H9 (cell line): ENCODE results near the gene ZBTB8OS. TPM values are rescaled to one million over a fixed set of nuclear protein-coding genes. Genes with fewer than 3 reads are reported as not detected.
A peak's percentile ranks its signal among the peaks of the same experiment; 100 is the strongest.
"Not testable (repeated sequence)": the region's sequence is repeated elsewhere in the genome, so short reads cannot be mapped to it uniquely, and the experiment has no call there.

ENCODE experiments used
- DNase-seq: peaks from one replicate; pipeline ENCODE4 v3.0.0-alpha.2; 2017
- H2AFZ ChIP-seq: one replicate; pipeline ENCODE4 v1.6.1; 2013; ENCODE audit warnings: mild to moderate bottlenecking, low read length, control low read depth, moderate library complexity
- H2AK5ac ChIP-seq: 2 replicates; pipeline ENCODE4 v1.6.1; 2013; ENCODE audit warnings: low read length, control low read depth, mixed read lengths; ENCODE audit not compliant: insufficient read length
- H2BK120ac ChIP-seq: one replicate; pipeline ENCODE4 v1.6.1; 2013; ENCODE audit warnings: low read depth, mild to moderate bottlenecking, low read length, control low read depth, inconsistent platforms; ENCODE audit not compliant: poor library complexity, severe bottlenecking
- H2BK12ac ChIP-seq: 2 replicates; pipeline ENCODE4 v1.6.1; 2013; ENCODE audit warnings: low read length, control low read depth, mixed read lengths, low read depth; ENCODE audit not compliant: insufficient read length
- H2BK15ac ChIP-seq: 2 replicates; pipeline ENCODE4 v1.6.1; 2013; ENCODE audit warnings: low read depth, low read length, control low read depth
- H2BK20ac ChIP-seq: one replicate; pipeline ENCODE4 v1.6.1; 2013; ENCODE audit warnings: low read depth, mild to moderate bottlenecking, low read length, control low read depth, inconsistent platforms; ENCODE audit not compliant: poor library complexity, severe bottlenecking
- H2BK5ac ChIP-seq: 2 replicates; pipeline ENCODE4 v1.6.1; 2013; ENCODE audit warnings: low read length, control low read depth, mixed read lengths; ENCODE audit not compliant: insufficient read length
- H3K14ac ChIP-seq: 2 replicates; pipeline ENCODE4 v1.6.1; 2013; ENCODE audit warnings: low read length, control low read depth; ENCODE audit not compliant: insufficient read depth
- H3K18ac ChIP-seq: 2 replicates; pipeline ENCODE4 v1.6.1; 2013; ENCODE audit warnings: low read depth, mild to moderate bottlenecking, mixed read lengths, low read length, control low read depth; ENCODE audit not compliant: insufficient read length
- H3K23ac ChIP-seq: 2 replicates; pipeline ENCODE4 v1.6.1; 2013; ENCODE audit warnings: low read length, control low read depth, mixed read lengths, low read depth; ENCODE audit not compliant: insufficient read length
- H3K23me2 ChIP-seq: 2 replicates; pipeline ENCODE4 v1.6.1; 2013; ENCODE audit warnings: low read depth, mild to moderate bottlenecking, mixed read lengths, low read length, control low read depth; ENCODE audit not compliant: insufficient read length, poor library complexity, severe bottlenecking
- H3K27ac ChIP-seq: 2 replicates; pipeline ENCODE4 v1.5.1; 2013; ENCODE audit warnings: low read length, control low read depth, mixed read lengths, low read depth; ENCODE audit not compliant: insufficient read length
- H3K27me3 ChIP-seq: 2 replicates; pipeline ENCODE4 v1.6.1; 2013; ENCODE audit warnings: low read length, control low read depth, inconsistent platforms; ENCODE audit not compliant: insufficient read depth
- H3K4ac ChIP-seq: 2 replicates; pipeline ENCODE4 v1.6.1; 2013; ENCODE audit warnings: low read depth, mild to moderate bottlenecking, control low read depth, inconsistent platforms, low read length, moderate library complexity
- H3K4me1 ChIP-seq: 2 replicates; pipeline ENCODE4 v1.6.1; 2013; ENCODE audit warnings: low read length, control low read depth, inconsistent platforms; ENCODE audit not compliant: insufficient read depth
- H3K4me2 ChIP-seq: 2 replicates; pipeline ENCODE4 v1.6.1; 2013; ENCODE audit warnings: low read length, control low read depth, mixed read lengths; ENCODE audit not compliant: insufficient read length, insufficient read depth
- H3K56ac ChIP-seq: 2 replicates; pipeline ENCODE4 v1.6.1; 2013; ENCODE audit warnings: low read depth, mild to moderate bottlenecking, mixed read lengths, low read length, control low read depth; ENCODE audit not compliant: insufficient read length
- H3K79me1 ChIP-seq: 2 replicates; pipeline ENCODE4 v1.6.1; 2013; ENCODE audit warnings: low read depth, mild to moderate bottlenecking, moderate library complexity, low read length, control low read depth, inconsistent platforms; ENCODE audit not compliant: insufficient read depth, poor library complexity, severe bottlenecking
- H3K79me2 ChIP-seq: 2 replicates; pipeline ENCODE4 v1.6.1; 2013; ENCODE audit warnings: low read length, control low read depth, inconsistent platforms; ENCODE audit not compliant: insufficient read depth
- H3K9ac ChIP-seq: 2 replicates; pipeline ENCODE4 v1.6.1; 2013; ENCODE audit warnings: low read length, control low read depth, mixed read lengths; ENCODE audit not compliant: insufficient read length; ENCODE audit errors: extremely low read depth
- H3K9me3 ChIP-seq: one replicate; pipeline ENCODE4 v1.6.1; 2013; ENCODE audit warnings: low read depth, low read length, inconsistent platforms; ENCODE audit not compliant: control insufficient read depth
- H3T11ph ChIP-seq: one replicate; pipeline ENCODE4 v1.6.1; 2013; ENCODE audit warnings: mild to moderate bottlenecking, low read length, control low read depth, inconsistent platforms
- H4K20me1 ChIP-seq: one replicate; pipeline ENCODE4 v1.6.1; 2013; ENCODE audit not compliant: control insufficient read depth, insufficient read length, insufficient read depth
- H4K5ac ChIP-seq: 2 replicates; pipeline ENCODE4 v1.6.1; 2013; ENCODE audit warnings: low read depth, mild to moderate bottlenecking, mixed read lengths, low read length, control low read depth; ENCODE audit not compliant: insufficient read length
- H4K8ac ChIP-seq: replicated peaks from 2 replicates; pipeline ENCODE4 v1.6.1; 2013; ENCODE audit warnings: low read length, control low read depth, mixed read lengths, low read depth; ENCODE audit not compliant: insufficient read length
- H4K91ac ChIP-seq: 2 replicates; pipeline ENCODE4 v1.6.1; 2013; ENCODE audit warnings: low read depth, mild to moderate bottlenecking, moderate library complexity, mixed read lengths, low read length, control low read depth; ENCODE audit not compliant: insufficient read length
- H3K27ac Mint-ChIP-seq, 3 experiments: 2 replicates in 2 of 3; 3 replicates in 1 of 3; pipeline ENCODE4 v1.8.0; 2020 to 2021; ENCODE audit warnings: mixed read lengths in 3 of 3, mild to moderate bottlenecking in 1 of 3, moderate library complexity in 1 of 3
- H3K27me3 Mint-ChIP-seq: 2 replicates; pipeline ENCODE4 v1.8.0; 2021; ENCODE audit warnings: low read depth, mild to moderate bottlenecking, moderate library complexity, mixed read lengths
- H3K36me3 Mint-ChIP-seq, 3 experiments: 2 replicates in 2 of 3; 3 replicates in 1 of 3; pipeline ENCODE4 v1.8.0; 2020 to 2021; ENCODE audit warnings: low read depth in 3 of 3, mixed read lengths in 3 of 3; ENCODE audit not compliant: insufficient read depth in 1 of 3
- H3K4me1 Mint-ChIP-seq, 2 experiments: 2 replicates each; pipeline ENCODE4 v1.8.0; 2020; ENCODE audit warnings: mixed read lengths in 2 of 2
- H3K4me3 Mint-ChIP-seq, 2 experiments: 2 replicates in 1 of 2; 3 replicates in 1 of 2; pipeline ENCODE4 v1.8.0; 2020 to 2021; ENCODE audit warnings: mild to moderate bottlenecking in 2 of 2, mixed read lengths in 2 of 2, moderate library complexity in 1 of 2
- H3K9me3 Mint-ChIP-seq, 2 experiments: 2 replicates in 1 of 2; 3 replicates in 1 of 2; pipeline ENCODE4 v1.8.0; 2020; ENCODE audit warnings: mild to moderate bottlenecking in 2 of 2, mixed read lengths in 2 of 2, moderate library complexity in 1 of 2
- WGBS: extraction: QIAGEN DNeasy Blood & Tissue Kit; methylation state at CpG from one replicate; pipeline ENCODE4 v1.1.7; 2013; ENCODE audit warnings: missing lambda C conversion rate, low lambda C conversion rate, mixed read lengths; ENCODE audit not compliant: insufficient read length; ENCODE audit errors: extremely low coverage; 5-methylcytosine and 5-hydroxymethylcytosine counted together
- total RNA-seq: library from RNA; stranded (reverse); gene quantifications from 2 replicates; pipeline ENCODE4 v1.2.1, GENCODE V29; 2021
- TF ChIP-seq, protein P1 (sequence below): fragments of 200-600 bp; sonication (generic); conservative IDR thresholded peaks from 3 replicates; pipeline ENCODE4 v1.8.0; 2021; ENCODE audit warnings: antibody characterized with exemption, mild to moderate bottlenecking

Gene ZBTB8OS
- total RNA-seq, 1 experiment from 2014 or later = 59.4 TPM

GRCh38 chr1:32680642-32681041 lies 30.3 kb upstream of the ZBTB8OS start:
- Mint-ChIP-seq H3K36me3 (peaks cover 48 to 91% (median 73%) of the 10 kb centered on the region in 3 experiments), H3K9me3 (no peaks in the 10 kb centered on the region), H3K4me3 (no peak overlapping the region), H3K4me1 (no peaks in the 10 kb centered on the region), H3K27me3 (no peaks in the 10 kb centered on the region), H3K27ac (peak overlapping the region in 1 of 3 experiments; percentile 48; a peak in 1 of 7 replicates)
- Histone ChIP-seq H2BK5ac (no peak overlapping the region), H3K27me3 (no peaks in the 10 kb centered on the region), H4K91ac (no peak overlapping the region), H3K4me2 (no peak overlapping the region), H3K79me2 (no peaks in the 10 kb centered on the region), H4K5ac (no peak overlapping the region), H3K14ac (no peak overlapping the region), H3K27ac (no peak overlapping the region), H4K20me1 (no peaks in the 10 kb centered on the region), H4K8ac (no peak overlapping the region), H3K4ac (no peak overlapping the region), H3T11ph (no peak overlapping the region), H2BK15ac (no peak overlapping the region), H3K56ac (no peak overlapping the region), H3K79me1 (no peaks in the 10 kb centered on the region), H2AK5ac (no peak overlapping the region), H3K23ac (no peak overlapping the region), H3K9me3 (no peaks in the 10 kb centered on the region), H3K9ac (no peak overlapping the region), H2BK20ac (no peak overlapping the region), H2BK12ac (no peak overlapping the region), H2AFZ (no peak overlapping the region), H3K4me1 (no peaks in the 10 kb centered on the region), H3K18ac (no peak overlapping the region), H3K23me2 (no peaks in the 10 kb centered on the region), H2BK120ac (no peak overlapping the region)
- no peak for DNase-seq
- TF ChIP-seq, protein P1, sequence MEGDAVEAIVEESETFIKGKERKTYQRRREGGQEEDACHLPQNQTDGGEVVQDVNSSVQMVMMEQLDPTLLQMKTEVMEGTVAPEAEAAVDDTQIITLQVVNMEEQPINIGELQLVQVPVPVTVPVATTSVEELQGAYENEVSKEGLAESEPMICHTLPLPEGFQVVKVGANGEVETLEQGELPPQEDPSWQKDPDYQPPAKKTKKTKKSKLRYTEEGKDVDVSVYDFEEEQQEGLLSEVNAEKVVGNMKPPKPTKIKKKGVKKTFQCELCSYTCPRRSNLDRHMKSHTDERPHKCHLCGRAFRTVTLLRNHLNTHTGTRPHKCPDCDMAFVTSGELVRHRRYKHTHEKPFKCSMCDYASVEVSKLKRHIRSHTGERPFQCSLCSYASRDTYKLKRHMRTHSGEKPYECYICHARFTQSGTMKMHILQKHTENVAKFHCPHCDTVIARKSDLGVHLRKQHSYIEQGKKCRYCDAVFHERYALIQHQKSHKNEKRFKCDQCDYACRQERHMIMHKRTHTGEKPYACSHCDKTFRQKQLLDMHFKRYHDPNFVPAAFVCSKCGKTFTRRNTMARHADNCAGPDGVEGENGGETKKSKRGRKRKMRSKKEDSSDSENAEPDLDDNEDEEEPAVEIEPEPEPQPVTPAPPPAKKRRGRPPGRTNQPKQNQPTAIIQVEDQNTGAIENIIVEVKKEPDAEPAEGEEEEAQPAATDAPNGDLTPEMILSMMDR = no peak
- no CpG with 5 or more reads among the region's 1 CpG for WGBS

DNA sequence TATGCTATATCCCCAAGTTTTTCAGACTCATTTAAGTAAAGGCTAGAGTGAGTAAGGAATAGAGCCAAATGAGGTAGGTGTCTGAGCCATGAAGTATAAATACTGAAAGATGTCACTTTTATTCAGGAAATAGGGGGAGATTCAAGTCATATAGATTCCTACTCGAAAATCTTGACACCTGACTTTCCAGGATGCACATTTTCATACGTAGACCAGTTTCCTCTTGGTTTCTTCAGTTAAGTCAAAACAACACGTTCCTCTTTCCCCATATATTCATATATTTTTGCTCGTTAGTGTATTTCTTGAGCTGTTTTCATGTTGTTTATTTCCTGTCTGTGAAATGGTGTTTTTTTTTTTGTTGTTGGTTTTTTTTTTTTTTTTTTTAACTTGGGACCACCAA lies 29.6 kb upstream of the ZBTB8OS start:
- not testable (repeated sequence) for H2BK5ac ChIP-seq, H3K4ac ChIP-seq, H4K8ac ChIP-seq, H3K56ac ChIP-seq, H3K23ac ChIP-seq, H3K9me3 Mint-ChIP-seq, H3K18ac ChIP-seq, H4K20me1 ChIP-seq, H2BK20ac ChIP-seq, H3K4me1 Mint-ChIP-seq, H4K91ac ChIP-seq, H2BK15ac ChIP-seq, H3K4me1 ChIP-seq, H3K14ac ChIP-seq, DNase-seq, H3K79me2 ChIP-seq, H3K23me2 ChIP-seq, H3K27ac Mint-ChIP-seq, H3K9me3 ChIP-seq, H3K27me3 ChIP-seq, H3K4me3 Mint-ChIP-seq, H3K79me1 ChIP-seq, H2BK120ac ChIP-seq, H2BK12ac ChIP-seq, H3K9ac ChIP-seq, H3T11ph ChIP-seq, H2AK5ac ChIP-seq, H3K4me2 ChIP-seq, H2AFZ ChIP-seq, H3K27me3 Mint-ChIP-seq, H4K5ac ChIP-seq, H3K27ac ChIP-seq
- no CpG with 5 or more reads among the region's 4 CpGs for WGBS
- peaks cover 49 to 90% (median 71%) of the 10 kb centered on the region in 3 experiments for H3K36me3 Mint-ChIP-seq
